H54 (cell line): ENCODE measurements around the gene PGBD2.
"Not testable (repeated sequence)": the region's sequence is repeated elsewhere in the genome, so short reads cannot be mapped to it uniquely, and the experiment has no call there.

Experiments
- DNase-seq: peaks from one replicate; pipeline ENCODE4 v3.0.0; 2011; ENCODE audit warnings: low spot score, mixed read lengths; ENCODE audit not compliant: insufficient read length
- FAIRE-seq: peaks from 3 replicates; lab custom pipeline; 2011; peaks lifted over from hg19 to GRCh38; lab: Jason Lieb, UNC
- POLR2A ChIP-seq: IDR thresholded peaks from 2 replicates; pipeline ENCODE4 v1.6.1; 2011; ENCODE audit warnings: low read depth, mild to moderate bottlenecking, low read length

Gene PGBD2

GRCh38 chr1:248873993-248874533 lies 32.0 kb upstream of the PGBD2 start:
- TF ChIP-seq POLR2A, result no peak
- DNase-seq (no peak), FAIRE-seq (no peak)

- TF ChIP-seq POLR2A, result no peak
- FAIRE-seq, result no peak
- DNase-seq, result no peak
These were observed 24.8 kb upstream of the PGBD2 start for GRCh38 chr1:248881261-248881660.

GRCh38 chr1:248882427-248882826 lies 23.6 kb upstream of the PGBD2 start:
- FAIRE-seq, DNase-seq: not testable (repeated sequence)

- FAIRE-seq (no peak), DNase-seq (no peak)
- TF ChIP-seq POLR2A, result no peak
These were observed 21.3 kb upstream of the PGBD2 start for GRCh38 chr1:248884632-248885295.

GRCh38 chr1:248885646-248886045 lies 20.4 kb upstream of the PGBD2 start:
- DNase-seq (no peak), FAIRE-seq (no peak)

GRCh38 chr1:248886237-248886895 lies 19.7 kb upstream of the PGBD2 start:
- DNase-seq (no peak), FAIRE-seq (no peak)
- no peak for TF ChIP-seq POLR2A

More at GRCh38 chr1:248885646-248886045, 20.4 kb upstream of the PGBD2 start:
- no peak for TF ChIP-seq POLR2A

GRCh38 chr1:248889914-248890243 lies 16.2 kb upstream of the PGBD2 start:
- not testable (repeated sequence) for FAIRE-seq, DNase-seq

GRCh38 chr1:248890549-248891498 lies 15.2 kb upstream of the PGBD2 start:
- DNase-seq (no peak), FAIRE-seq (no peak)
- no peak for TF ChIP-seq POLR2A

GRCh38 chr1:248891758-248892157 lies 14.3 kb upstream of the PGBD2 start:
- no peak for FAIRE-seq
- TF ChIP-seq POLR2A, result no peak
- DNase-seq, result no peak

- no peak for FAIRE-seq
- no peak for TF ChIP-seq POLR2A
- no peak for DNase-seq
These were observed 13.4 kb upstream of the PGBD2 start for GRCh38 chr1:248892590-248892989.

- TF ChIP-seq POLR2A, result no peak
- no peak for FAIRE-seq
- no peak for DNase-seq
These were observed 11.2 kb upstream of the PGBD2 start for GRCh38 chr1:248894837-248895236.

GRCh38 chr1:248897412-248898337 lies 8.4 kb upstream of the PGBD2 start:
- no peak for TF ChIP-seq POLR2A
- no peak for FAIRE-seq
- no peak for DNase-seq

- FAIRE-seq (no peak), DNase-seq (no peak)
- TF ChIP-seq POLR2A, result no peak
These were observed 5.4 kb upstream of the PGBD2 start for GRCh38 chr1:248900637-248901036.

GRCh38 chr1:248901578-248901977 lies 4.5 kb upstream of the PGBD2 start:
- DNase-seq, result no peak
- FAIRE-seq, result no peak
- no peak for TF ChIP-seq POLR2A
